Measurements from ENCODE around the gene CNIH3. TPM values are rescaled to one million over a fixed set of nuclear protein-coding genes. Genes with fewer than 3 reads are reported as not detected.

The CNIH3 gene
- total RNA-seq, 4 donors from 2014 or later = 1.9 to 4.0 (median 3.4) TPM

GRCh38 chr1:224623310-224623714 is 7.2 kb downstream of the CNIH3 start:
- ATAC-seq (ENCODE audit: low FRiP score) = no peak
- TF ChIP-seq CTCF (IDR thresholded peaks at IDR 0.05) = no peak
- no peak for DNase-seq (ENCODE audit: low spot score)

- DNase-seq (ENCODE audit: low spot score) (no peak), ATAC-seq (ENCODE audit: low FRiP score) (no peak)
- no peak for TF ChIP-seq CTCF (IDR thresholded peaks at IDR 0.05)
Measured at GRCh38 chr1:224623743-224624333, 7.7 kb downstream of the CNIH3 start.

GRCh38 chr1:224624432-224624831 is 8.3 kb downstream of the CNIH3 start:
- no peak for TF ChIP-seq CTCF (IDR thresholded peaks at IDR 0.05)
- ATAC-seq (ENCODE audit: low FRiP score) = no peak
- no peak for DNase-seq (ENCODE audit: low spot score)

GRCh38 chr1:224626042-224626441 is 9.9 kb downstream of the CNIH3 start:
- DNase-seq (ENCODE audit: low spot score) = no peak
- no peak for TF ChIP-seq CTCF (IDR thresholded peaks at IDR 0.05)
- peak; percentile 37 for ATAC-seq (ENCODE audit: low FRiP score)

- no peak for DNase-seq (ENCODE audit: low spot score)
- no peak for ATAC-seq (ENCODE audit: low FRiP score)
- TF ChIP-seq CTCF (IDR thresholded peaks at IDR 0.05) = no peak
Measured at GRCh38 chr1:224629965-224630364, 13.8 kb downstream of the CNIH3 start.

- TF ChIP-seq CTCF (IDR thresholded peaks at IDR 0.05) = no peak
- ATAC-seq (ENCODE audit: low FRiP score) (peak; percentile 56), DNase-seq (ENCODE audit: low spot score) (no peak)
Measured at GRCh38 chr1:224631462-224632115, 15.5 kb downstream of the CNIH3 start.

- ATAC-seq (ENCODE audit: low FRiP score) = peak; percentile 54
- no peak for DNase-seq (ENCODE audit: low spot score)
- no peak for TF ChIP-seq CTCF (IDR thresholded peaks at IDR 0.05)
Measured at GRCh38 chr1:224632381-224632871, 16.3 kb downstream of the CNIH3 start.

All from omental fat pad (tissue), 4 donors.